Gastroesophageal sphincter (tissue), 4 donors: Measurements from ENCODE around the gene CDH11. TPM values are rescaled to one million over a fixed set of nuclear protein-coding genes. Genes with fewer than 3 reads are reported as not detected.

Experiments
- ATAC-seq: fragments of 150-250 bp; one replicate; pipeline ENCODE4 v1.9.1; 2016; ENCODE audit warnings: mild to moderate bottlenecking, moderate library complexity
- H3K27ac ChIP-seq, 4 donors: fragments of 200-600 bp; sonication (generic) in 3 of 4; 1 replicate in 3 of 4; 2 replicates in 1 of 4; pipeline ENCODE4 v1.5.1; 2016 to 2019
- H3K27me3 ChIP-seq: fragments of 200-600 bp; sonication (generic); one replicate; pipeline ENCODE4 v1.5.1; 2019
- H3K36me3 ChIP-seq, 2 donors: fragments of 200-600 bp; sonication (generic); one replicate each; pipeline ENCODE4 v1.5.1; 2019; ENCODE audit warnings: control low read depth in 1 of 2
- H3K4me1 ChIP-seq, 3 donors: fragments of 200-600 bp; sonication (generic); 1 replicate in 2 of 3; 2 replicates in 1 of 3; pipeline ENCODE4 v1.5.1; 2016 to 2019; ENCODE audit warnings: control low read depth in 2 of 3
- H3K4me3 ChIP-seq, 2 donors: fragments of 200-600 bp; sonication (generic); one replicate each; pipeline ENCODE4 v1.5.1; 2019; ENCODE audit warnings: mild to moderate bottlenecking in 1 of 2, moderate library complexity in 1 of 2
- H3K9me3 ChIP-seq, 3 donors: fragments of 200-600 bp; sonication (generic); one replicate each; pipeline ENCODE4 v1.5.1; 2017 to 2019; ENCODE audit warnings: control low read depth in 2 of 3
- EP300 ChIP-seq: sonication (generic); formaldehyde crosslinking; IDR thresholded peaks from one replicate; pipeline ENCODE4 v1.6.1; 2017; ENCODE audit warnings: antibody characterized with exemption, mild to moderate bottlenecking
- POLR2A ChIP-seq, 2 donors: fragments of 450-650 bp; IDR thresholded peaks; one replicate each; pipeline ENCODE4 v1.6.1; 2017; ENCODE audit warnings: antibody characterized with exemption in 2 of 2, mild to moderate bottlenecking in 2 of 2, moderate library complexity in 1 of 2
- POLR2AphosphoS5 ChIP-seq: sonication (generic); formaldehyde crosslinking; IDR thresholded peaks from one replicate; pipeline ENCODE4 v1.6.1; 2017; ENCODE audit warnings: antibody characterized with exemption
- WGBS, 2 donors: methylation state at CpG; one replicate each; pipeline ENCODE4 v1.1.5; 2018; ENCODE audit warnings: low coverage in 1 of 2; 5-methylcytosine and 5-hydroxymethylcytosine counted together
- total RNA-seq, 4 donors: library from RNA; depleted of rRNA; stranded (reverse); fragments of >200 nt; gene quantifications; one replicate each; pipeline ENCODE4 v1.1.0, GENCODE V29; 2016
- TF ChIP-seq, protein P1 (sequence below), 4 experiments: fragments of 200-600 bp in 2 of 4; fragments of 450-650 bp in 2 of 4; sonication (generic) in 1 of 4; IDR thresholded peaks; one replicate each; pipeline ENCODE4 v1.5.1; 2017 to 2019; ENCODE audit warnings: antibody characterized with exemption in 4 of 4, mild to moderate bottlenecking in 2 of 4, moderate library complexity in 2 of 4

The CDH11 gene
- total RNA-seq, 4 donors from 2014 or later, result 37.4 to 78.9 (median 62.8) TPM

- TF ChIP-seq, protein P1, sequence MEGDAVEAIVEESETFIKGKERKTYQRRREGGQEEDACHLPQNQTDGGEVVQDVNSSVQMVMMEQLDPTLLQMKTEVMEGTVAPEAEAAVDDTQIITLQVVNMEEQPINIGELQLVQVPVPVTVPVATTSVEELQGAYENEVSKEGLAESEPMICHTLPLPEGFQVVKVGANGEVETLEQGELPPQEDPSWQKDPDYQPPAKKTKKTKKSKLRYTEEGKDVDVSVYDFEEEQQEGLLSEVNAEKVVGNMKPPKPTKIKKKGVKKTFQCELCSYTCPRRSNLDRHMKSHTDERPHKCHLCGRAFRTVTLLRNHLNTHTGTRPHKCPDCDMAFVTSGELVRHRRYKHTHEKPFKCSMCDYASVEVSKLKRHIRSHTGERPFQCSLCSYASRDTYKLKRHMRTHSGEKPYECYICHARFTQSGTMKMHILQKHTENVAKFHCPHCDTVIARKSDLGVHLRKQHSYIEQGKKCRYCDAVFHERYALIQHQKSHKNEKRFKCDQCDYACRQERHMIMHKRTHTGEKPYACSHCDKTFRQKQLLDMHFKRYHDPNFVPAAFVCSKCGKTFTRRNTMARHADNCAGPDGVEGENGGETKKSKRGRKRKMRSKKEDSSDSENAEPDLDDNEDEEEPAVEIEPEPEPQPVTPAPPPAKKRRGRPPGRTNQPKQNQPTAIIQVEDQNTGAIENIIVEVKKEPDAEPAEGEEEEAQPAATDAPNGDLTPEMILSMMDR (IDR thresholded peaks at IDR 0.05), result no peak
- TF ChIP-seq POLR2A (IDR thresholded peaks at IDR 0.05) (peak in 1 of 2 donors; percentile 15), POLR2AphosphoS5 (peak; percentile 36), EP300 (no peak)
- 0% methylated on average over 7 to 9 of the region's 68 CpGs for WGBS, 2 donors
- Histone ChIP-seq H3K36me3 (no peaks in the 10 kb centered on the region), H3K4me3 (peak overlapping the region; percentile 69 to 78), H3K27ac (peak overlapping the region; percentile 19 to 96 (median 93)), H3K27me3 (peaks cover 11% of the 10 kb centered on the region), H3K9me3 (no peaks in the 10 kb centered on the region), H3K4me1 (peaks cover 0 to 80% (median 10%) of the 10 kb centered on the region in 3 donors)
- ATAC-seq, result no peak
These were observed 787 bp downstream of the CDH11 start for GRCh38 chr16:65120831-65121721.

GRCh38 chr16:65120461-65120830 is 1.4 kb downstream of the CDH11 start:
- Histone ChIP-seq H3K27ac (peak overlapping the region; percentile 5 to 96 (median 93)), H3K27me3 (peaks cover 11% of the 10 kb centered on the region), H3K4me3 (peak overlapping the region; percentile 69 to 78), H3K9me3 (no peaks in the 10 kb centered on the region), H3K4me1 (peaks cover 0 to 85% (median 10%) of the 10 kb centered on the region in 3 donors), H3K36me3 (no peaks in the 10 kb centered on the region)
- no peak for ATAC-seq
- 7 to 18% methylated on average over 6 to 10 of the region's 18 CpGs for WGBS, 2 donors
- TF ChIP-seq, protein P1 (IDR thresholded peaks at IDR 0.05), result no peak
- no peak for TF ChIP-seq POLR2A (IDR thresholded peaks at IDR 0.05)
- TF ChIP-seq EP300, result no peak
- no peak for TF ChIP-seq POLR2AphosphoS5

DNA sequence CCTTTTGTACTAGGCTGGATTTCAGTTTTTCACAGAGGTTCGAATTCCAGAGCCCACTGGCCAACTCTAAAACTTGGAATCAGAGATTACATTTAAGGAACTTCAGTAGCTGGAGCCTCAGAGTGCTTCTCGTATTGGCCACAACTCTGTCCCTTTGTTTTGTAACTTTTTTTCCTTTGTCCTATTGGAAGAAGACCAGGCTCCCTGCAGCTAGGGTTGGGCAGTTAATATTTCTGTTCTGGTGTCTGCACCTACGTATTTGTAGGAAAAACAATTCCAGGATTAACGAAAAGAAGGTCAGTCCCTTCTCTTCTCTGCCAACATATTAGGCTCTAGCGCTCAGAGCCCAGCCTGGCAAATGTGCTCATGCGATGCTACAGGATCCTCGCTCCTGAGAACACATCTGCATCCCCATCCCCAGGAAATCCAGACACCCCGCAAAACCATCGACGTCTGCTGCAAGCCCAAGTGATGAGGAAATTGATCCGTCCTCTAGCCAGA is 1.9 kb downstream of the CDH11 start:
- TF ChIP-seq, protein P1 (IDR thresholded peaks at IDR 0.05), result no peak
- TF ChIP-seq POLR2AphosphoS5 (peak; percentile 46), POLR2A (IDR thresholded peaks at IDR 0.05) (peak in 1 of 2 donors; percentile 24)
- WGBS, 2 donors, result 13 to 15% methylated on average over 8 to 11 of the region's 11 CpGs
- Histone ChIP-seq H3K36me3 (no peaks in the 10 kb centered on the region), H3K4me3 (peak overlapping the region; percentile 69 to 78), H3K27ac (peak overlapping the region; percentile 5 to 96 (median 93)), H3K27me3 (peaks cover 11% of the 10 kb centered on the region), H3K9me3 (no peaks in the 10 kb centered on the region), H3K4me1 (peaks cover 0 to 83% (median 10%) of the 10 kb centered on the region in 3 donors)
- no peak for ATAC-seq

DNA sequence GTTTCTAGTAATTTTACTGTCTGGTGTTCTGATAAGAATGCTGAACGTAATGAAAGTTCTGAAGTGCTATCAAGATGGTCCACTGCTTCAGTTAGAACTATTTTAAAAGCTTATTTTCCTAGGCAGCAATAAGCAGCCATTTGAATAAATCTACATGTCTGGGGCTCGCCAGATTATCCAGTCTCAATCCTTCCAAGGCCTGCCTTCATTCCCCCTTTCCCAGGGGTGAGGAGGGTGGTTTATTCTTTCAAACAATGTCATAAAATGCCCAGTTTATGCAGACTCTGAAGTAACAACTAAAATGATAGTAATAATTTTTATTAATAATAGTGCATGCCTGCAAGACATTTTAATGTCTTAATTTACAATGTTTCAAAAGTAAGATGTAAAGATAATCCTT is 2.4 kb downstream of the CDH11 start:
- no peak for ATAC-seq
- Histone ChIP-seq H3K4me1 (peaks cover 0 to 85% (median 10%) of the 10 kb centered on the region in 3 donors), H3K27me3 (peaks cover 11% of the 10 kb centered on the region), H3K4me3 (peak overlapping the region in 1 of 2 donors; percentile 78), H3K36me3 (no peaks in the 10 kb centered on the region), H3K27ac (peak overlapping the region in 3 of 4 donors; percentile 92 to 96 (median 94)), H3K9me3 (no peaks in the 10 kb centered on the region)
- 36 to 45% methylated on average over 2 of the region's 2 CpGs for WGBS, 2 donors
- TF ChIP-seq, protein P1 (IDR thresholded peaks at IDR 0.05), result no peak
- TF ChIP-seq POLR2AphosphoS5 (no peak), EP300 (no peak)
